ENCODE results near the gene ETS1.

- TF ChIP-seq TAF1 (IDR thresholded peaks at IDR 0.05; ENCODE audit: low read depth): no peak
- no peak for TF ChIP-seq USF1 (IDR thresholded peaks at IDR 0.05)
- no peak for TF ChIP-seq EP300 (IDR thresholded peaks at IDR 0.05; ENCODE audit: borderline replicate concordance)
- TF ChIP-seq, protein P1, sequence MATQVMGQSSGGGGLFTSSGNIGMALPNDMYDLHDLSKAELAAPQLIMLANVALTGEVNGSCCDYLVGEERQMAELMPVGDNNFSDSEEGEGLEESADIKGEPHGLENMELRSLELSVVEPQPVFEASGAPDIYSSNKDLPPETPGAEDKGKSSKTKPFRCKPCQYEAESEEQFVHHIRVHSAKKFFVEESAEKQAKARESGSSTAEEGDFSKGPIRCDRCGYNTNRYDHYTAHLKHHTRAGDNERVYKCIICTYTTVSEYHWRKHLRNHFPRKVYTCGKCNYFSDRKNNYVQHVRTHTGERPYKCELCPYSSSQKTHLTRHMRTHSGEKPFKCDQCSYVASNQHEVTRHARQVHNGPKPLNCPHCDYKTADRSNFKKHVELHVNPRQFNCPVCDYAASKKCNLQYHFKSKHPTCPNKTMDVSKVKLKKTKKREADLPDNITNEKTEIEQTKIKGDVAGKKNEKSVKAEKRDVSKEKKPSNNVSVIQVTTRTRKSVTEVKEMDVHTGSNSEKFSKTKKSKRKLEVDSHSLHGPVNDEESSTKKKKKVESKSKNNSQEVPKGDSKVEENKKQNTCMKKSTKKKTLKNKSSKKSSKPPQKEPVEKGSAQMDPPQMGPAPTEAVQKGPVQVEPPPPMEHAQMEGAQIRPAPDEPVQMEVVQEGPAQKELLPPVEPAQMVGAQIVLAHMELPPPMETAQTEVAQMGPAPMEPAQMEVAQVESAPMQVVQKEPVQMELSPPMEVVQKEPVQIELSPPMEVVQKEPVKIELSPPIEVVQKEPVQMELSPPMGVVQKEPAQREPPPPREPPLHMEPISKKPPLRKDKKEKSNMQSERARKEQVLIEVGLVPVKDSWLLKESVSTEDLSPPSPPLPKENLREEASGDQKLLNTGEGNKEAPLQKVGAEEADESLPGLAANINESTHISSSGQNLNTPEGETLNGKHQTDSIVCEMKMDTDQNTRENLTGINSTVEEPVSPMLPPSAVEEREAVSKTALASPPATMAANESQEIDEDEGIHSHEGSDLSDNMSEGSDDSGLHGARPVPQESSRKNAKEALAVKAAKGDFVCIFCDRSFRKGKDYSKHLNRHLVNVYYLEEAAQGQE (IDR thresholded peaks at IDR 0.05; ENCODE audit: low read depth): no peak
- no peak for TF ChIP-seq CEBPB (IDR thresholded peaks at IDR 0.05)
- no peak for TF ChIP-seq MAX (IDR thresholded peaks at IDR 0.05)
- TF ChIP-seq NFIC (IDR thresholded peaks at IDR 0.05): no peak
- TF ChIP-seq FOXM1 (IDR thresholded peaks at IDR 0.05; ENCODE audit: borderline replicate concordance, low read depth): no peak
- no peak for TF ChIP-seq YY1 (IDR thresholded peaks at IDR 0.05; ENCODE audit: low read depth)
- TF ChIP-seq RAD21 (IDR thresholded peaks at IDR 0.05; ENCODE audit: low read depth): no peak
- no peak for TF ChIP-seq TCF12 (IDR thresholded peaks at IDR 0.05; ENCODE audit: low read depth)
- no peak for TF ChIP-seq CREB1 (IDR thresholded peaks at IDR 0.05; ENCODE audit: low read depth)
- no peak for TF ChIP-seq TEAD4 (IDR thresholded peaks at IDR 0.05)
These were observed 122.4 kb downstream of the ETS1 start for GRCh38 chr11:128464878-128465450.

All from Ishikawa (cell line).